SK-N-SH (cell line): ENCODE measurements around the gene TSPAN11. TPM values are rescaled to one million over a fixed set of nuclear protein-coding genes. Genes with fewer than 3 reads are reported as not detected.

Experiments used
- CTCF ChIA-PET: fragments of 300-600, 350-600 bp; formaldehyde crosslinking; extraction: SDS; loops from one replicate; lab custom pipeline; 2021; lab: Yijun Ruan, JAX
- POLR2A ChIA-PET: fragments of 350-600 bp; sonication (Branson Sonifier 250); formaldehyde crosslinking; extraction: SDS; loops from one replicate; lab custom pipeline; 2020; ENCODE audit warnings: antibody characterized with exemption, inconsistent platforms; lab: Yijun Ruan, JAX
- DNase-seq: peaks from one replicate; pipeline ENCODE4 v3.0.0; 2012
- H2AFZ ChIP-seq: fragments of 200-600 bp; sonication (generic); 2 replicates; pipeline ENCODE4 v1.8.1; 2016; ENCODE audit warnings: antibody characterized with exemption, mild to moderate bottlenecking, low read depth
- H3F3A ChIP-seq: fragments of 200-600 bp; sonication (generic); replicated peaks from 2 replicates; pipeline ENCODE3; 2016; ENCODE audit warnings: antibody characterized with exemption, mild to moderate bottlenecking; ENCODE audit not compliant: insufficient read depth
- H3K27ac ChIP-seq, 2 experiments: fragments of 200-500 bp in 1 of 2; fragments of 200-600 bp in 1 of 2; sonication (Bioruptor generic) in 1 of 2; sonication (generic), shearing (Covaris generic) in 1 of 2; 2 replicates each; pipeline versions ENCODE4 v1.5.1 to v1.6.1; 2014 to 2016; ENCODE audit warnings: low read depth in 2 of 2, inconsistent platforms in 1 of 2, low read length in 1 of 2, mild to moderate bottlenecking in 1 of 2, mixed read lengths in 1 of 2
- H3K27me3 ChIP-seq: fragments of 200-600 bp; sonication (generic), shearing (Covaris generic); 2 replicates; pipeline ENCODE4 v1.6.1; 2016; ENCODE audit warnings: mixed run types; ENCODE audit not compliant: insufficient read depth
- H3K36me3 ChIP-seq, 2 experiments: fragments of 200-500 bp in 1 of 2; fragments of 200-600 bp in 1 of 2; sonication (Bioruptor generic) in 1 of 2; sonication (generic) in 1 of 2; replicated peaks in 1 of 2; 2 replicates each; pipeline versions ENCODE3 to v1.5.1; 2014 to 2016; ENCODE audit warnings: low read length in 1 of 2, mild to moderate bottlenecking in 1 of 2; ENCODE audit not compliant: insufficient read depth in 2 of 2, control insufficient read depth in 1 of 2
- H3K4me1 ChIP-seq, 2 experiments: fragments of 200-500 bp in 1 of 2; fragments of 200-600 bp in 1 of 2; sonication (Bioruptor generic) in 1 of 2; sonication (generic), shearing (Covaris generic) in 1 of 2; 2 replicates each; pipeline versions ENCODE4 v1.5.1 to v1.6.1; 2014 to 2016; ENCODE audit warnings: low read depth in 1 of 2, low read length in 1 of 2, mixed run types in 1 of 2; ENCODE audit not compliant: insufficient read depth in 2 of 2, control insufficient read depth in 1 of 2
- H3K4me2 ChIP-seq: fragments of 200-600 bp; sonication (generic), shearing (Covaris generic); 2 replicates; pipeline ENCODE4 v1.6.1; 2017; ENCODE audit warnings: mixed run types
- H3K4me3 ChIP-seq, 2 experiments: fragments of 200-500 bp in 1 of 2; fragments of 200-600 bp in 1 of 2; sonication (Bioruptor generic) in 1 of 2; sonication (generic), shearing (Covaris generic) in 1 of 2; 2 replicates each; pipeline versions ENCODE4 v1.5.1 to v1.8.1; 2014 to 2016; ENCODE audit warnings: low read depth in 2 of 2, inconsistent platforms in 1 of 2, low read length in 1 of 2, mild to moderate bottlenecking in 1 of 2, mixed read lengths in 1 of 2, moderate library complexity in 1 of 2
- H3K79me2 ChIP-seq: fragments of 200-600 bp; sonication (generic); 2 replicates; pipeline ENCODE4 v1.8.1; 2017; ENCODE audit warnings: mild to moderate bottlenecking; ENCODE audit not compliant: insufficient read depth
- H3K9ac ChIP-seq: fragments of 200-600 bp; sonication (generic); 2 replicates; pipeline ENCODE4 v1.6.1; 2017; ENCODE audit warnings: mixed run types
- H3K9me2 ChIP-seq: fragments of 200-600 bp; sonication (generic); 2 replicates; pipeline ENCODE4 v1.6.1; 2017; ENCODE audit warnings: mixed run types
- H3K9me3 ChIP-seq: fragments of 200-600 bp; sonication (generic); 2 replicates; pipeline ENCODE4 v1.6.1; 2017; ENCODE audit warnings: mixed run types, mild to moderate bottlenecking, moderate library complexity
- H4K20me1 ChIP-seq: fragments of 200-600 bp; sonication (generic); 2 replicates; pipeline ENCODE4 v1.6.1; 2017; ENCODE audit warnings: mild to moderate bottlenecking, mixed run types; ENCODE audit not compliant: insufficient read depth
- CTCF ChIP-seq: fragments of 200-600 bp; sonication (generic); IDR thresholded peaks from 2 replicates; pipeline ENCODE4 v1.6.1; 2017; ENCODE audit warnings: antibody characterized with exemption, mild to moderate bottlenecking, moderate library complexity
- EZH2phosphoT487 ChIP-seq: fragments of 200-600 bp; sonication (generic); IDR thresholded peaks from 2 replicates; pipeline ENCODE4 v1.6.1; 2017; ENCODE audit warnings: low read depth, mixed run types, mild to moderate bottlenecking, antibody characterized with exemption, moderate library complexity, borderline replicate concordance
- FOSL2 ChIP-seq: IDR thresholded peaks from 2 replicates; pipeline ENCODE4 v1.4.0; 2012; ENCODE audit warnings: low read depth, mild to moderate bottlenecking, moderate library complexity, borderline replicate concordance
- JUND ChIP-seq: IDR thresholded peaks from 2 replicates; pipeline ENCODE4 v1.4.0; 2012
- MAX ChIP-seq: IDR thresholded peaks from 2 replicates; pipeline ENCODE4 v1.4.0; 2012; ENCODE audit warnings: low read depth
- MXI1 ChIP-seq: IDR thresholded peaks from 2 replicates; pipeline ENCODE4 v1.6.1; 2012; ENCODE audit warnings: mild to moderate bottlenecking, low read depth, low read length, improper control_type of control experiment
- NFIC ChIP-seq: IDR thresholded peaks from 2 replicates; pipeline ENCODE4 v1.4.0; 2012; ENCODE audit warnings: borderline replicate concordance
- NRF1 ChIP-seq: IDR thresholded peaks from 2 replicates; pipeline ENCODE4 v1.6.1; 2012; ENCODE audit warnings: low read depth, mild to moderate bottlenecking, low read length
- PBX3 ChIP-seq: IDR thresholded peaks from 2 replicates; pipeline ENCODE4; 2012
- POLR2AphosphoS5 ChIP-seq: IDR thresholded peaks from 2 replicates; pipeline ENCODE4 v1.6.1; 2012; ENCODE audit warnings: low read depth, low read length
- REST ChIP-seq: IDR thresholded peaks from 2 replicates; pipeline ENCODE4 v1.6.1; 2012; ENCODE audit warnings: mild to moderate bottlenecking, low read depth, low read length, moderate library complexity
- RFX5 ChIP-seq: IDR thresholded peaks from 2 replicates; pipeline ENCODE4 v1.6.1; 2012; ENCODE audit warnings: mild to moderate bottlenecking, improper control_type of control experiment, low read length
- RXRA ChIP-seq: IDR thresholded peaks from 2 replicates; pipeline ENCODE4 v1.4.0; 2012; ENCODE audit warnings: low read depth, mild to moderate bottlenecking, borderline replicate concordance
- SIN3A ChIP-seq: IDR thresholded peaks from 2 replicates; pipeline ENCODE4 v1.6.1; 2012; ENCODE audit warnings: low read depth, mild to moderate bottlenecking, low read length, moderate library complexity, borderline replicate concordance
- SMC3 ChIP-seq: IDR thresholded peaks from 2 replicates; pipeline ENCODE4 v1.6.1; 2012; ENCODE audit warnings: low read depth, low read length, improper control_type of control experiment
- TCF12 ChIP-seq: IDR thresholded peaks from 2 replicates; pipeline ENCODE4 v1.4.0; 2012
- TEAD4 ChIP-seq: IDR thresholded peaks from 2 replicates; pipeline ENCODE4 v1.4.0; 2012; ENCODE audit warnings: mild to moderate bottlenecking, borderline replicate concordance; ENCODE audit not compliant: insufficient read depth
- YY1 ChIP-seq: IDR thresholded peaks from 2 replicates; pipeline ENCODE4 v1.4.0; 2012; ENCODE audit warnings: low read depth, mild to moderate bottlenecking
- WGBS: methylation state at CpG from one replicate; pipeline ENCODE4 v1.1.6; 2017; ENCODE audit warnings: low lambda C conversion rate; 5-methylcytosine and 5-hydroxymethylcytosine counted together
- polyA plus RNA-seq, 3 experiments: library from polyadenylated mRNA; depleted of rRNA; stranded (reverse); fragments of >200 nt; gene quantifications; 2 replicates each; pipeline ENCODE4 v1.2.3, GENCODE V29; 2012

The TSPAN11 gene
- polyA plus RNA-seq, 1 of the 3 experiments (the other 2 are of a cell fraction): 6.4 TPM

- no peak overlapping the region for H3K4me2 ChIP-seq
- H3K27me3 ChIP-seq: no peaks in the 10 kb centered on the region
- CTCF ChIA-PET: interaction anchor here (0.7 kb wide), 1 partner anchor 50 kb away, joined by 4 read pairs; no protein-coding TSS in a partner anchor
- no peaks in the 10 kb centered on the region for H3K79me2 ChIP-seq
- H3K9me3 ChIP-seq: no peaks in the 10 kb centered on the region
- no peaks in the 10 kb centered on the region for H4K20me1 ChIP-seq
- POLR2A ChIA-PET: no interaction called here
- H3K9ac ChIP-seq: no peak overlapping the region
- H3K4me1 ChIP-seq: peaks cover 9 to 23% of the 10 kb centered on the region in 2 experiments; a peak in 2 of 4 replicates
- no peaks in the 10 kb centered on the region for H3K9me2 ChIP-seq
- H3F3A ChIP-seq: peaks cover 3% of the 10 kb centered on the region
- H2AFZ ChIP-seq: no peak overlapping the region
- no peak for TF ChIP-seq JUND
- TF ChIP-seq MXI1: no peak
- no peak for TF ChIP-seq SMC3
- TF ChIP-seq EZH2phosphoT487: no peak
- no peak for TF ChIP-seq YY1
- no peak for TF ChIP-seq CTCF
- no peak for TF ChIP-seq REST
- TF ChIP-seq MAX: no peak
- no peak for TF ChIP-seq POLR2AphosphoS5
- no peak for TF ChIP-seq RFX5
- TF ChIP-seq NFIC: no peak
- no peak for TF ChIP-seq SIN3A
- no peak for TF ChIP-seq RXRA
- TF ChIP-seq PBX3: no peak
- TF ChIP-seq TEAD4: no peak
- no peak for TF ChIP-seq NRF1
- TF ChIP-seq TCF12: no peak
- no peak for TF ChIP-seq FOSL2
- WGBS: 82% methylated on average over 1 of the region's 1 CpG
- H3K36me3 ChIP-seq: no peaks in the 10 kb centered on the region
- no peak overlapping the region for H3K27ac ChIP-seq
- no peak for DNase-seq
- H3K4me3 ChIP-seq: no peak overlapping the region
Measured at GRCh38 chr12:30923057-30923456, 3.5 kb upstream of the TSPAN11 start.
